ENCODE measurements around the gene DENND4C.

Gene DENND4C

GRCh38 chr9:19420877-19421276 lies 190.4 kb downstream of the DENND4C start:
- DNase-seq = no peak

Measured in NCI-H1694 treated with DMSO at 0.1 percent for 48 hours (cell line).